Activated naive CD4-positive, alpha-beta T cell treated with anti-CD3 and anti-CD28 coated beads, Interleukin-2, amount 50 U/mL, for 72 hours (primary cell): ENCODE results near the gene LCN9. TPM values are rescaled to one million over a fixed set of nuclear protein-coding genes. Genes with fewer than 3 reads are reported as not detected.

Experiments used
- total RNA-seq, 2 donors: library from RNA; stranded (reverse); gene quantifications; one replicate each; pipeline ENCODE4 v1.2.3, GENCODE V29; 2022

The LCN9 gene
- total RNA-seq, 2 donors from 2014 or later = not detected

Other genes with a start within 250 kb of the LCN9 start
- under 1 TPM; 0.14 to 0.54 TPM for gene PPP1R26, start 183.5 kb upstream of the LCN9 start, total RNA-seq
- 10 to 100 TPM; 16.4 to 53.7 TPM for gene MRPS2, start 162.6 kb upstream of the LCN9 start, total RNA-seq
- not detected for gene LCN1, start 141.9 kb upstream of the LCN9 start, total RNA-seq
- not detected for gene OBP2A, start 117.2 kb upstream of the LCN9 start, total RNA-seq
- not detected for gene PAEP, start 101.6 kb upstream of the LCN9 start, total RNA-seq
- not detected for gene GLT6D1, start 23.8 kb upstream of the LCN9 start, total RNA-seq
- gene SOHLH1, start 36.2 kb downstream of the LCN9 start, total RNA-seq = not detected
- gene KCNT1, start 38.9 kb downstream of the LCN9 start, total RNA-seq = not detected
- gene CAMSAP1, start 244.2 kb downstream of the LCN9 start, total RNA-seq = 10 to 100 TPM; 38.1 to 40.6 TPM